Measurements from ENCODE around the gene KAZN.
A peak's percentile ranks its signal among the peaks of the same experiment; 100 is the strongest.

The KAZN gene

GRCh38 chr1:14590411-14591180 lies 7.9 kb upstream of the KAZN start:
- DNase-seq, result no peak

GRCh38 chr1:14591600-14591999 lies 6.9 kb upstream of the KAZN start:
- DNase-seq, result no peak

- no peak for DNase-seq
Observed at GRCh38 chr1:14592004-14592631, 6.4 kb upstream of the KAZN start.

GRCh38 chr1:14593302-14593701 lies 5.2 kb upstream of the KAZN start:
- DNase-seq, result no peak

GRCh38 chr1:14594045-14594444 lies 4.4 kb upstream of the KAZN start:
- no peak for DNase-seq

- no peak for DNase-seq
Observed at GRCh38 chr1:14596591-14596990, 1.9 kb upstream of the KAZN start.

- DNase-seq, result peak; percentile 54
Observed at GRCh38 chr1:14597343-14598006, 1.0 kb upstream of the KAZN start.

- no peak for DNase-seq
Observed at GRCh38 chr1:14598007-14598497, 433 bp upstream of the KAZN start.

- no peak for DNase-seq
Observed at GRCh38 chr1:14599183-14599791, 802 bp downstream of the KAZN start.

GRCh38 chr1:14599800-14600199 lies 1.3 kb downstream of the KAZN start:
- DNase-seq, result peak; percentile 18

GRCh38 chr1:14600405-14601112 lies 2.1 kb downstream of the KAZN start:
- DNase-seq, result no peak

GRCh38 chr1:14602136-14602535 lies 3.7 kb downstream of the KAZN start:
- no peak for DNase-seq

GRCh38 chr1:14603645-14604044 lies 5.2 kb downstream of the KAZN start:
- no peak for DNase-seq

- DNase-seq, result no peak
Observed at GRCh38 chr1:14604414-14604813, 5.9 kb downstream of the KAZN start.

- no peak for DNase-seq
Observed at GRCh38 chr1:14605945-14606344, 7.5 kb downstream of the KAZN start.

GRCh38 chr1:14606632-14607031 lies 8.1 kb downstream of the KAZN start:
- DNase-seq, result peak; percentile 45

GRCh38 chr1:14607295-14607694 lies 8.8 kb downstream of the KAZN start:
- no peak for DNase-seq

- no peak for DNase-seq
Observed at GRCh38 chr1:14608308-14608707, 9.8 kb downstream of the KAZN start.

- DNase-seq, result no peak
Observed at GRCh38 chr1:14610761-14611160, 12.3 kb downstream of the KAZN start.

- DNase-seq, result peak; percentile 78
Observed at GRCh38 chr1:14611792-14612191, 13.3 kb downstream of the KAZN start.

GRCh38 chr1:14612256-14612655 lies 13.8 kb downstream of the KAZN start:
- no peak for DNase-seq

GRCh38 chr1:14613926-14614325 lies 15.4 kb downstream of the KAZN start:
- DNase-seq, result peak; percentile 57

GRCh38 chr1:14614341-14614740 lies 15.9 kb downstream of the KAZN start:
- DNase-seq, result no peak

Measured in MV-4-11 (cell line).